HepG2 (cell line): ENCODE data around the gene MALRD1. TPM values are rescaled to one million over a fixed set of nuclear protein-coding genes. Genes with fewer than 3 reads are reported as not detected.

ENCODE experiments used
- ATAC-seq: fragments of 200-7000 bp; cut with Tn5 transposase; 3 replicates; pipeline ENCODE4 v1.9.1; 2020; ENCODE audit warnings: mild to moderate bottlenecking, moderate library complexity
- BruUV-seq: library from RNA; stranded (reverse); fragments of 400-500 nt; replicated peaks from 2 replicates; lab custom pipeline; 2021; lab: Mats Ljungman, UMichigan
- CTCF ChIA-PET: fragments of 300-600 bp; formaldehyde crosslinking; extraction: SDS; loops from one replicate; lab custom pipeline; 2021; ENCODE audit warnings: low total read pairs, inconsistent platforms, low intra/inter-chr PET ratio; lab: Yijun Ruan, JAX
- POLR2A ChIA-PET: fragments of 350-600 bp; sonication (Branson Sonifier 250); formaldehyde crosslinking; loops from one replicate; lab custom pipeline; 2020; ENCODE audit warnings: antibody characterized with exemption, inconsistent platforms; lab: Yijun Ruan, JAX
- DNase-seq: peaks from one replicate; pipeline ENCODE4 v3.0.0-alpha.2; 2015; ENCODE audit warnings: low spot score
- FAIRE-seq: peaks from 3 replicates; lab custom pipeline; 2011; peaks lifted over from hg19 to GRCh38; lab: Jason Lieb, UNC
- H2AFZ ChIP-seq: one replicate; pipeline ENCODE4 v1.6.1; 2011; ENCODE audit warnings: low read length, inconsistent platforms
- H3K27ac ChIP-seq: fragments of 300-600 bp; 3 replicates; pipeline ENCODE4 v1.8.0; 2011; ENCODE audit warnings: mixed run types, mild to moderate bottlenecking, mixed read lengths, low read length, inconsistent platforms; ENCODE audit not compliant: insufficient read depth; ENCODE audit errors: extremely low read length
- H3K27me3 ChIP-seq, 2 experiments: fragments of 200-600 bp in 1 of 2; 2 replicates in 1 of 2; 3 replicates in 1 of 2; pipeline versions ENCODE4 v1.6.0 to v1.8.0; 2011; ENCODE audit warnings: low read length in 2 of 2, mild to moderate bottlenecking in 2 of 2, moderate library complexity in 2 of 2, inconsistent platforms in 1 of 2; ENCODE audit not compliant: insufficient read depth in 2 of 2, control insufficient read depth in 1 of 2
- H3K36me3 ChIP-seq, 2 experiments: fragments of 200-600 bp in 1 of 2; replicated peaks in 1 of 2; 2 replicates in 1 of 2; 3 replicates in 1 of 2; pipeline versions ENCODE4 v1.5.1 to v1.8.0; 2011; ENCODE audit warnings: low read length in 2 of 2, inconsistent platforms in 1 of 2; ENCODE audit not compliant: insufficient read depth in 2 of 2, control insufficient read depth in 1 of 2
- H3K4me1 ChIP-seq: 2 replicates; pipeline ENCODE4 v1.5.1; 2012; ENCODE audit warnings: low read length, inconsistent platforms; ENCODE audit not compliant: insufficient read depth
- H3K4me2 ChIP-seq: 2 replicates; pipeline ENCODE4 v1.6.0; 2011; ENCODE audit warnings: low read depth, low read length, inconsistent platforms
- H3K4me3 ChIP-seq, 3 experiments: fragments of 200-600 bp in 1 of 3; sonication (generic), shearing (Covaris generic) in 1 of 3; replicated peaks in 1 of 3; 2 replicates each; pipeline ENCODE4 v1.5.1; 2011 to 2016; ENCODE audit warnings: low read length in 3 of 3, inconsistent platforms in 2 of 3, low read depth in 2 of 3, mild to moderate bottlenecking in 2 of 3, control low read depth in 1 of 3, mixed read lengths in 1 of 3; ENCODE audit not compliant: insufficient read depth in 1 of 3
- H3K79me2 ChIP-seq: one replicate; pipeline ENCODE4 v1.6.1; 2011; ENCODE audit warnings: low read length, inconsistent platforms; ENCODE audit not compliant: insufficient read depth
- H3K9ac ChIP-seq: 2 replicates; pipeline ENCODE4 v1.6.0; 2011; ENCODE audit warnings: mild to moderate bottlenecking, low read depth, low read length, inconsistent platforms; ENCODE audit not compliant: insufficient read depth
- H3K9me3 ChIP-seq: 2 replicates; pipeline ENCODE4 v1.5.1; 2012; ENCODE audit warnings: mild to moderate bottlenecking, low read length
- H4K20me1 ChIP-seq: 2 replicates; pipeline ENCODE4 v1.6.0; 2011; ENCODE audit warnings: inconsistent platforms, mild to moderate bottlenecking, low read length, moderate library complexity; ENCODE audit not compliant: insufficient read depth
- CSRNP1 ChIP-seq: sonication (generic); formaldehyde crosslinking; IDR thresholded peaks from 2 replicates; pipeline ENCODE4 v1.8.1; 2023; ENCODE audit warnings: mild to moderate bottlenecking, missing genetic modification reagents
- JDP2 ChIP-seq: sonication (generic); formaldehyde crosslinking; IDR thresholded peaks from 2 replicates; pipeline ENCODE4 v1.8.1; 2022; ENCODE audit warnings: missing genetic modification reagents, borderline replicate concordance
- RCOR2 ChIP-seq: IDR thresholded peaks from 2 replicates; pipeline ENCODE4 v1.6.1; 2016; ENCODE audit warnings: missing biosample characterization, missing genetic modification reagents
- ZNF17 ChIP-seq: sonication (generic); formaldehyde crosslinking; IDR thresholded peaks from 2 replicates; pipeline ENCODE4 v1.5.0; 2020; ENCODE audit warnings: mild to moderate bottlenecking, missing genetic modification reagents
- ZNF232 ChIP-seq: sonication (generic); formaldehyde crosslinking; IDR thresholded peaks from 2 replicates; pipeline ENCODE4 v1.4.0; 2020; ENCODE audit warnings: missing genetic modification reagents, borderline replicate concordance
- WGBS: methylation state at CpG from one replicate; pipeline ENCODE4 v1.1.6; 2017; ENCODE audit warnings: low lambda C conversion rate; 5-methylcytosine and 5-hydroxymethylcytosine counted together
- in situ Hi-C: cut with HindIII; loops from 2 replicates; pipeline ENCODE4 v1.10.0; 2017; ENCODE audit warnings: low pct_unique_long_range_greater_than_20kb; ENCODE audit not compliant: extremely low pct_ligation_motif_present
- intact Hi-C: fragments of 100-400 bp; cut with micrococcal nuclease; formaldehyde crosslinking; loops from one replicate; pipeline ENCODE4 v1.10.0; 2022; ENCODE audit not compliant: unreplicated experiment
- polyA plus RNA-seq, 8 experiments: library from polyadenylated mRNA; depleted of rRNA in 3 of 8; stranded (reverse) in 7 of 8; unstranded in 1 of 8; fragments of >200 nt; fragmentation: Illumina TruSeq in 4 of 8; extraction: Trizol in 4 of 8; gene quantifications; 2 replicates each; pipeline versions ENCODE4 v1.2.1 to v1.2.3, GENCODE V29; 2011 to 2016; ENCODE audit warnings: low read depth in 4 of 8, missing spikeins in 1 of 8, mixed read lengths in 1 of 8; ENCODE audit not compliant: insufficient read depth in 1 of 8
- total RNA-seq, 5 experiments: library from RNA; depleted of rRNA; stranded (reverse); fragments of >200 nt; fragmentation: Illumina TruSeq; extraction: Trizol; gene quantifications; 2 replicates each; pipeline ENCODE4 v1.2.3, GENCODE V29; 2016; ENCODE audit warnings: low read depth in 1 of 5
- TF ChIP-seq, protein P1 (sequence below): sonication (generic); formaldehyde crosslinking; IDR thresholded peaks from 2 replicates; pipeline ENCODE4 v1.4.0; 2020; ENCODE audit warnings: missing genetic modification reagents

MALRD1 gene
- total and polyA plus RNA-seq, 2 of the 13 experiments (the other 11 are each of a cell fraction or from before 2014, with no cell fraction given): 5.7 to 15.4 TPM

- ChIA-PET POLR2A (no interaction called here), CTCF (no interaction called here)
- H3K79me2 ChIP-seq: no peaks in the 10 kb centered on the region
- intact Hi-C loops (no loop called here), in situ Hi-C loops (no loop called here)
- ATAC-seq: no peak
- no peak for TF ChIP-seq CSRNP1 (CRISPR knock-in tag)
- TF ChIP-seq ZNF17 (CRISPR knock-in tag): no peak
- no peak for TF ChIP-seq ZNF232 (CRISPR knock-in tag)
- no peak for TF ChIP-seq RCOR2 (CRISPR knock-in tag)
- TF ChIP-seq, protein P1, sequence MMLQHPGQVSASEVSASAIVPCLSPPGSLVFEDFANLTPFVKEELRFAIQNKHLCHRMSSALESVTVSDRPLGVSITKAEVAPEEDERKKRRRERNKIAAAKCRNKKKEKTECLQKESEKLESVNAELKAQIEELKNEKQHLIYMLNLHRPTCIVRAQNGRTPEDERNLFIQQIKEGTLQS (CRISPR knock-in tag): no peak
- no peak for TF ChIP-seq JDP2 (CRISPR knock-in tag)
- H3K4me3 ChIP-seq: no peak overlapping the region
- no peak for DNase-seq
- no peak overlapping the region for H2AFZ ChIP-seq
- H3K27ac ChIP-seq: no peak overlapping the region
- no peaks in the 10 kb centered on the region for H3K27me3 ChIP-seq
- FAIRE-seq: no peak
- WGBS: 48% methylated on average over 3 of the region's 3 CpGs
- H3K4me1 ChIP-seq: no peaks in the 10 kb centered on the region
- no peak overlapping the region for H3K4me2 ChIP-seq
- H4K20me1 ChIP-seq: peaks cover 3% of the 10 kb centered on the region; the same call in 1 of the 2 replicates
- no peaks in the 10 kb centered on the region for H3K9me3 ChIP-seq
- no peak overlapping the region for H3K9ac ChIP-seq
- no peaks in the 10 kb centered on the region for H3K36me3 ChIP-seq
- no TSS peak for BruUV-seq
Observed at GRCh38 chr10:19373988-19374387, 325.4 kb downstream of the MALRD1 start.
